ENCODE data around the gene ATG2B.

Gene ATG2B

GRCh38 chr14:96261053-96261452 is 102.1 kb downstream of the ATG2B start:
- no peak overlapping the region for H3K27ac ChIP-seq (ENCODE audit: low read depth, low read length, poor library complexity, severe bottlenecking)
- no peaks in the 10 kb centered on the region for H3K79me2 ChIP-seq (ENCODE audit: insufficient read depth, low read length)
- H3K9me3 ChIP-seq (ENCODE audit: low read length), result no peaks in the 10 kb centered on the region
- H3K4me2 ChIP-seq (ENCODE audit: low read length), result no peak overlapping the region
- no peak overlapping the region for H3K9ac ChIP-seq (ENCODE audit: low read length)
- 0 out of 2 replicates have a peak, but pooled peaks cover 2% of the 10 kb centered on the region for H3K27me3 ChIP-seq (ENCODE audit: insufficient read depth, low read length)
- no peaks in the 10 kb centered on the region for H3F3A ChIP-seq (ENCODE audit: insufficient read depth, low read length)
- no peaks in the 10 kb centered on the region for H3K36me3 ChIP-seq (ENCODE audit: insufficient read depth, low read length)
- no peak overlapping the region for H2AFZ ChIP-seq (ENCODE audit: low read length)
- H3K4me1 ChIP-seq (ENCODE audit: insufficient read depth, low read length, severe bottlenecking), result no peaks in the 10 kb centered on the region
- no peak for TF ChIP-seq EZH2 (IDR thresholded peaks at IDR 0.05; ENCODE audit: borderline replicate concordance, low read length)
- TF ChIP-seq, protein P1, sequence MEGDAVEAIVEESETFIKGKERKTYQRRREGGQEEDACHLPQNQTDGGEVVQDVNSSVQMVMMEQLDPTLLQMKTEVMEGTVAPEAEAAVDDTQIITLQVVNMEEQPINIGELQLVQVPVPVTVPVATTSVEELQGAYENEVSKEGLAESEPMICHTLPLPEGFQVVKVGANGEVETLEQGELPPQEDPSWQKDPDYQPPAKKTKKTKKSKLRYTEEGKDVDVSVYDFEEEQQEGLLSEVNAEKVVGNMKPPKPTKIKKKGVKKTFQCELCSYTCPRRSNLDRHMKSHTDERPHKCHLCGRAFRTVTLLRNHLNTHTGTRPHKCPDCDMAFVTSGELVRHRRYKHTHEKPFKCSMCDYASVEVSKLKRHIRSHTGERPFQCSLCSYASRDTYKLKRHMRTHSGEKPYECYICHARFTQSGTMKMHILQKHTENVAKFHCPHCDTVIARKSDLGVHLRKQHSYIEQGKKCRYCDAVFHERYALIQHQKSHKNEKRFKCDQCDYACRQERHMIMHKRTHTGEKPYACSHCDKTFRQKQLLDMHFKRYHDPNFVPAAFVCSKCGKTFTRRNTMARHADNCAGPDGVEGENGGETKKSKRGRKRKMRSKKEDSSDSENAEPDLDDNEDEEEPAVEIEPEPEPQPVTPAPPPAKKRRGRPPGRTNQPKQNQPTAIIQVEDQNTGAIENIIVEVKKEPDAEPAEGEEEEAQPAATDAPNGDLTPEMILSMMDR (IDR thresholded peaks at IDR 0.05; ENCODE audit: low read length), result no peak
- no peaks in the 10 kb centered on the region for H3K9me2 ChIP-seq (ENCODE audit: low read depth, low read length)
- H4K20me1 ChIP-seq (ENCODE audit: insufficient read depth, low read length), result no peaks in the 10 kb centered on the region
- no peak overlapping the region for H3K4me3 ChIP-seq (ENCODE audit: low read depth, low read length, poor library complexity, severe bottlenecking)

- Histone ChIP-seq H3F3A (ENCODE audit: insufficient read depth, low read length) (no peaks in the 10 kb centered on the region), H4K20me1 (ENCODE audit: insufficient read depth, low read length) (no peaks in the 10 kb centered on the region), H3K9me2 (ENCODE audit: low read depth, low read length) (no peaks in the 10 kb centered on the region), H2AFZ (ENCODE audit: low read length) (no peak overlapping the region), H3K27me3 (ENCODE audit: insufficient read depth, low read length) (no peaks in the 10 kb centered on the region), H3K4me1 (ENCODE audit: insufficient read depth, low read length, severe bottlenecking) (no peaks in the 10 kb centered on the region), H3K36me3 (ENCODE audit: insufficient read depth, low read length) (no peaks in the 10 kb centered on the region), H3K9ac (ENCODE audit: low read length) (no peak overlapping the region), H3K4me2 (ENCODE audit: low read length) (no peak overlapping the region), H3K27ac (ENCODE audit: low read depth, low read length, poor library complexity, severe bottlenecking) (no peak overlapping the region), H3K4me3 (ENCODE audit: low read depth, low read length, poor library complexity, severe bottlenecking) (no peak overlapping the region), H3K9me3 (ENCODE audit: low read length) (no peaks in the 10 kb centered on the region), H3K79me2 (ENCODE audit: insufficient read depth, low read length) (no peaks in the 10 kb centered on the region)
- TF ChIP-seq, protein P1 (IDR thresholded peaks at IDR 0.05; ENCODE audit: low read length), result no peak
- no peak for TF ChIP-seq EZH2 (IDR thresholded peaks at IDR 0.05; ENCODE audit: borderline replicate concordance, low read length)
Observed at GRCh38 chr14:96260341-96260821, 102.8 kb downstream of the ATG2B start.

- H2AFZ ChIP-seq (ENCODE audit: low read length), result no peak overlapping the region
- H3K9me3 ChIP-seq (ENCODE audit: low read length), result no peaks in the 10 kb centered on the region
- H3K4me1 ChIP-seq (ENCODE audit: insufficient read depth, low read length, severe bottlenecking), result no peaks in the 10 kb centered on the region
- H4K20me1 ChIP-seq (ENCODE audit: insufficient read depth, low read length), result no peaks in the 10 kb centered on the region
- TF ChIP-seq, protein P1 (IDR thresholded peaks at IDR 0.05; ENCODE audit: low read length), result no peak
- H3K9ac ChIP-seq (ENCODE audit: low read length), result no peak overlapping the region
- H3K4me2 ChIP-seq (ENCODE audit: low read length), result no peak overlapping the region
- H3F3A ChIP-seq (ENCODE audit: insufficient read depth, low read length), result no peaks in the 10 kb centered on the region
- H3K36me3 ChIP-seq (ENCODE audit: insufficient read depth, low read length), result no peaks in the 10 kb centered on the region
- H3K27ac ChIP-seq (ENCODE audit: low read depth, low read length, poor library complexity, severe bottlenecking), result no peak overlapping the region
- no peaks in the 10 kb centered on the region for H3K79me2 ChIP-seq (ENCODE audit: insufficient read depth, low read length)
- no peaks in the 10 kb centered on the region for H3K27me3 ChIP-seq (ENCODE audit: insufficient read depth, low read length)
- no peak overlapping the region for H3K4me3 ChIP-seq (ENCODE audit: low read depth, low read length, poor library complexity, severe bottlenecking)
- no peaks in the 10 kb centered on the region for H3K9me2 ChIP-seq (ENCODE audit: low read depth, low read length)
Observed at GRCh38 chr14:96257900-96258299, 105.2 kb downstream of the ATG2B start.

Data from OCI-LY1 (cell line).